WTC11 (cell line): ENCODE results near the gene NALCN. TPM values are rescaled to one million over a fixed set of nuclear protein-coding genes. Genes with fewer than 3 reads are reported as not detected.
"Not testable (repeated sequence)": the region's sequence is repeated elsewhere in the genome, so short reads cannot be mapped to it uniquely, and the experiment has no call there.

Experiments used
- ATAC-seq: fragments of 200-7000 bp; cut with Tn5 transposase; 2 replicates; pipeline ENCODE4 v1.10.0; 2021; ENCODE audit warnings: mild to moderate bottlenecking, moderate library complexity
- CTCF ChIA-PET: fragments of 300-600 bp; sonication (Branson Sonifier 250); formaldehyde crosslinking; loops from one replicate; lab custom pipeline; 2021; ENCODE audit warnings: antibody characterized with exemption; lab: Charles Lee
- POLR2A ChIA-PET: fragments of 350-600 bp; sonication (Branson Sonifier 250); formaldehyde crosslinking; loops from one replicate; lab custom pipeline; 2021; ENCODE audit warnings: antibody characterized with exemption; lab: Charles Lee
- DNase-seq: peaks from one replicate; pipeline ENCODE4 v3.0.0; 2021; ENCODE audit warnings: low spot score
- H3K27ac Mint-ChIP-seq: 2 replicates; pipeline ENCODE4 v1.8.0; 2021; ENCODE audit warnings: mixed read lengths
- H3K27me3 Mint-ChIP-seq: 2 replicates; pipeline ENCODE4 v1.8.0; 2021; ENCODE audit warnings: low read depth, mild to moderate bottlenecking, moderate library complexity, mixed read lengths
- H3K36me3 Mint-ChIP-seq: 2 replicates; pipeline ENCODE4 v1.8.0; 2021; ENCODE audit warnings: mixed read lengths
- H3K4me1 Mint-ChIP-seq: 2 replicates; pipeline ENCODE4 v1.8.0; 2022; ENCODE audit warnings: mixed read lengths
- H3K4me3 Mint-ChIP-seq: 2 replicates; pipeline ENCODE4 v1.8.0; 2021; ENCODE audit warnings: mild to moderate bottlenecking, moderate library complexity, mixed read lengths
- H3K9me3 Mint-ChIP-seq: 2 replicates; pipeline ENCODE4 v1.8.0; 2021; ENCODE audit warnings: mixed read lengths
- AFF4 ChIP-seq: sonication (generic); formaldehyde crosslinking; IDR thresholded peaks from 2 replicates; pipeline ENCODE4 v1.8.1; 2023; ENCODE audit warnings: mild to moderate bottlenecking, missing genetic modification reagents, borderline replicate concordance
- ARID4B ChIP-seq: sonication (generic); formaldehyde crosslinking; IDR thresholded peaks from 2 replicates; pipeline ENCODE4 v1.8.0; 2023; ENCODE audit warnings: missing genetic modification reagents, mild to moderate bottlenecking, borderline replicate concordance
- ATF2 ChIP-seq: sonication (generic); formaldehyde crosslinking; IDR thresholded peaks from 2 replicates; pipeline ENCODE4 v1.8.1; 2022; ENCODE audit warnings: low read depth, missing genetic modification reagents, borderline replicate concordance
- CREM ChIP-seq: sonication (generic); formaldehyde crosslinking; IDR thresholded peaks from 2 replicates; pipeline ENCODE4 v1.8.1; 2022; ENCODE audit warnings: mild to moderate bottlenecking, missing genetic modification reagents, moderate library complexity
- CTCF ChIP-seq: fragments of 200-600 bp; IDR thresholded peaks from 2 replicates; pipeline ENCODE4 v1.8.0; 2022; ENCODE audit warnings: antibody characterized with exemption
- ERG ChIP-seq: fragments of 250-450 bp; sonication (Bioruptor Pico); IDR thresholded peaks from 2 replicates; pipeline ENCODE4 v1.8.0; 2021; ENCODE audit warnings: mild to moderate bottlenecking
- ETV6 ChIP-seq: sonication (generic); formaldehyde crosslinking; IDR thresholded peaks from 2 replicates; pipeline ENCODE4 v1.8.1; 2022; ENCODE audit warnings: mild to moderate bottlenecking, missing genetic modification reagents
- FOXP4 ChIP-seq: sonication (generic); formaldehyde crosslinking; IDR thresholded peaks from 2 replicates; pipeline ENCODE4 v1.8.0; 2022; ENCODE audit warnings: mild to moderate bottlenecking, missing genetic modification reagents
- IRF2 ChIP-seq: sonication (generic); formaldehyde crosslinking; IDR thresholded peaks from 2 replicates; pipeline ENCODE4 v1.8.0; 2022; ENCODE audit warnings: low read depth, missing genetic modification reagents, borderline replicate concordance
- MLX ChIP-seq: sonication (generic); formaldehyde crosslinking; IDR thresholded peaks from 2 replicates; pipeline ENCODE4 v1.8.1; 2023; ENCODE audit warnings: mild to moderate bottlenecking, missing genetic modification reagents, moderate library complexity
- MXD4 ChIP-seq: fragments of 250-450 bp; sonication (Bioruptor Pico); IDR thresholded peaks from 2 replicates; pipeline ENCODE4 v1.8.0; 2021; ENCODE audit warnings: mild to moderate bottlenecking, moderate library complexity, borderline replicate concordance
- ZNF138 ChIP-seq: sonication (generic); formaldehyde crosslinking; conservative IDR thresholded peaks from 2 replicates; pipeline ENCODE4 v1.8.1; 2022; ENCODE audit warnings: mild to moderate bottlenecking, moderate library complexity, missing genetic modification reagents
- ZNF232 ChIP-seq: sonication (generic); formaldehyde crosslinking; IDR thresholded peaks from 2 replicates; pipeline ENCODE4 v1.8.0; 2022; ENCODE audit warnings: mild to moderate bottlenecking, missing genetic modification reagents
- total RNA-seq: library from RNA; stranded (reverse); gene quantifications from 3 replicates; pipeline ENCODE4 v1.2.3, GENCODE V29; 2021

The NALCN gene
- total RNA-seq, 1 experiment from 2014 or later = 0.33 TPM

- TF ChIP-seq ARID4B (no peak), AFF4 (CRISPR knock-in tag) (no peak), ERG (CRISPR knock-in tag) (no peak), CREM (no peak), ATF2 (CRISPR knock-in tag) (no peak), ZNF138 (CRISPR knock-in tag) (no peak), ETV6 (CRISPR knock-in tag) (no peak)
Measured at GRCh38 chr13:101323601-101324000, 92.7 kb downstream of the NALCN start (continued).

GRCh38 chr13:101317986-101318523, 98.3 kb downstream of the NALCN start:
- Mint-ChIP-seq H3K4me1 (no peaks in the 10 kb centered on the region), H3K27ac (no peak overlapping the region), H3K36me3 (no peaks in the 10 kb centered on the region), H3K9me3 (peaks cover 4% of the 10 kb centered on the region; the same call in 1 of the 2 replicates), H3K27me3 (no peaks in the 10 kb centered on the region), H3K4me3 (no peak overlapping the region)
- no peak for ATAC-seq
- POLR2A ChIA-PET = no interaction called here
- TF ChIP-seq CTCF (no peak), MXD4 (CRISPR knock-in tag) (no peak), MLX (CRISPR knock-in tag) (no peak), FOXP4 (CRISPR knock-in tag) (no peak), ZNF232 (CRISPR knock-in tag) (no peak), IRF2 (CRISPR knock-in tag) (no peak)
- no peak for DNase-seq
- CTCF ChIA-PET = no interaction called here

- H3K36me3 Mint-ChIP-seq, H3K4me3 Mint-ChIP-seq, ATAC-seq, H3K9me3 Mint-ChIP-seq, POLR2A ChIA-PET, CTCF ChIA-PET, H3K27ac Mint-ChIP-seq, DNase-seq, H3K27me3 Mint-ChIP-seq, H3K4me1 Mint-ChIP-seq: not testable (repeated sequence)
Measured at GRCh38 chr13:101313479-101313878, 102.8 kb downstream of the NALCN start.
